D721Med (cell line): Measurements from ENCODE around the gene EXOC6B.

Source experiments
- DNase-seq: peaks from one replicate; pipeline ENCODE4 v3.0.0; 2011; ENCODE audit warnings: low spot score; ENCODE audit not compliant: insufficient read length
- FAIRE-seq: peaks from 2 replicates; lab custom pipeline; 2011; peaks lifted over from hg19 to GRCh38; lab: Jason Lieb, UNC
- CTCF ChIP-seq: IDR thresholded peaks from 2 replicates; pipeline ENCODE4 v1.5.1; 2012; ENCODE audit warnings: mild to moderate bottlenecking, control low read depth; ENCODE audit not compliant: insufficient read depth; ENCODE audit errors: missing control alignments

EXOC6B gene

GRCh38 chr2:72127401-72128058 is 698.3 kb downstream of the EXOC6B start:
- FAIRE-seq (no peak), DNase-seq (no peak)
- TF ChIP-seq CTCF = no peak

- DNase-seq (no peak), FAIRE-seq (no peak)
- TF ChIP-seq CTCF = no peak
Measured at GRCh38 chr2:72126186-72127100, 699.4 kb downstream of the EXOC6B start.
